Measurements from ENCODE around the gene LIMCH1. TPM values are rescaled to one million over a fixed set of nuclear protein-coding genes. Genes with fewer than 3 reads are reported as not detected.
"Not testable (repeated sequence)": the region's sequence is repeated elsewhere in the genome, so short reads cannot be mapped to it uniquely, and the experiment has no call there.

Gene LIMCH1
- total and polyA plus RNA-seq, 8 donors: 4.7 to 37.1 (median 17.4) TPM

- no peak overlapping the region for H3K27ac ChIP-seq
- DNase-seq: no peak
- H3K4me3 ChIP-seq: no peak overlapping the region
- H3K9me3 ChIP-seq: no peaks in the 10 kb centered on the region
- WGBS, 5 donors: 90 to 98% (median 97%) methylated on average over 3 of the region's 3 CpGs
- H3K36me3 ChIP-seq: peaks cover 0 to 4% (median 0%) of the 10 kb centered on the region in 4 donors
- H3K27me3 ChIP-seq: peaks cover 0 to 4% (median 0%) of the 10 kb centered on the region in 3 donors
- TF ChIP-seq EP300 (IDR thresholded peaks at IDR 0.05) (no peak), POLR2AphosphoS5 (IDR thresholded peaks at IDR 0.05) (no peak), POLR2A (IDR thresholded peaks at IDR 0.05) (no peak), CTCF (IDR thresholded peaks at IDR 0.05) (no peak)
- intact Hi-C loops (cut with DNase I; ENCODE audit: low total_unique reads): no loop called here
- no peaks in the 10 kb centered on the region for H3K4me1 ChIP-seq
Observed at GRCh38 chr4:41638203-41638602, 100.2 kb downstream of the LIMCH1 start.

GRCh38 chr4:41638866-41639265 lies 100.9 kb downstream of the LIMCH1 start:
- no peak overlapping the region for H3K4me3 ChIP-seq
- TF ChIP-seq CTCF (IDR thresholded peaks at IDR 0.05) (no peak), POLR2A (IDR thresholded peaks at IDR 0.05) (no peak), EP300 (IDR thresholded peaks at IDR 0.05) (no peak), POLR2AphosphoS5 (IDR thresholded peaks at IDR 0.05) (no peak)
- intact Hi-C loops (cut with DNase I; ENCODE audit: low total_unique reads): no loop called here
- no peak overlapping the region for H3K27ac ChIP-seq
- H3K27me3 ChIP-seq: peaks cover 0 to 6% (median 0%) of the 10 kb centered on the region in 3 donors
- H3K4me1 ChIP-seq: peaks cover 0 to 5% (median under 1%) of the 10 kb centered on the region in 4 donors
- 83 to 91% (median 86%) methylated on average over 4 of the region's 4 CpGs for WGBS, 5 donors
- peaks cover 0 to 4% (median 0%) of the 10 kb centered on the region in 4 donors for H3K36me3 ChIP-seq
- no peak for DNase-seq
- H3K9me3 ChIP-seq: no peaks in the 10 kb centered on the region

GRCh38 chr4:41639291-41639690 lies 101.3 kb downstream of the LIMCH1 start:
- intact Hi-C loops (cut with DNase I; ENCODE audit: low total_unique reads): no loop called here
- H3K27me3 ChIP-seq: peaks cover 0 to 10% (median 3%) of the 10 kb centered on the region in 3 donors
- TF ChIP-seq EP300 (IDR thresholded peaks at IDR 0.05): no peak
- no peak for TF ChIP-seq POLR2AphosphoS5 (IDR thresholded peaks at IDR 0.05)
- no peak for TF ChIP-seq POLR2A (IDR thresholded peaks at IDR 0.05)
- no peak for TF ChIP-seq CTCF (IDR thresholded peaks at IDR 0.05)
- peaks cover 0 to 4% (median 0%) of the 10 kb centered on the region in 4 donors for H3K36me3 ChIP-seq
- peaks cover 2 to 9% (median 5%) of the 10 kb centered on the region in 4 donors for H3K4me1 ChIP-seq
- DNase-seq: no peak
- no peaks in the 10 kb centered on the region for H3K9me3 ChIP-seq
- no peak overlapping the region for H3K4me3 ChIP-seq
- no peak overlapping the region for H3K27ac ChIP-seq
- WGBS, 5 donors: 86 to 96% (median 93%) methylated on average over 1 of the region's 1 CpG

- 86 to 98% (median 91%) methylated on average over 6 of the region's 6 CpGs for WGBS, 5 donors
- Histone ChIP-seq H3K27me3 (peaks cover 0 to 22% (median 5%) of the 10 kb centered on the region in 3 donors), H3K36me3 (no peaks in the 10 kb centered on the region), H3K4me3 (no peak overlapping the region), H3K27ac (no peak overlapping the region), H3K9me3 (no peaks in the 10 kb centered on the region), H3K4me1 (peaks cover 7 to 12% (median 8%) of the 10 kb centered on the region in 4 donors)
- no peak for TF ChIP-seq EP300 (IDR thresholded peaks at IDR 0.05)
- TF ChIP-seq POLR2A (IDR thresholded peaks at IDR 0.05): no peak
- TF ChIP-seq POLR2AphosphoS5 (IDR thresholded peaks at IDR 0.05): no peak
- TF ChIP-seq CTCF (IDR thresholded peaks at IDR 0.05): no peak
- intact Hi-C loops (cut with DNase I; ENCODE audit: low total_unique reads): no loop called here
- DNase-seq: no peak
Observed at GRCh38 chr4:41640906-41641305, 102.9 kb downstream of the LIMCH1 start.

- H3K4me3 ChIP-seq; DNase-seq; H3K9me3 ChIP-seq; intact Hi-C loops (cut with DNase I; ENCODE audit: low total_unique reads); H3K27ac ChIP-seq: not testable (repeated sequence)
- WGBS, 5 donors: 89 to 100% (median 92%) methylated on average over 1 of the region's 1 CpG
- Histone ChIP-seq H3K27me3 (peaks cover 0 to 22% (median 5%) of the 10 kb centered on the region in 3 donors), H3K4me1 (peaks cover 7 to 12% (median 8%) of the 10 kb centered on the region in 4 donors), H3K36me3 (peaks cover 0 to 10% (median 3%) of the 10 kb centered on the region in 4 donors)
Observed at GRCh38 chr4:41642746-41643145, 104.8 kb downstream of the LIMCH1 start.
